GM12878 (cell line): Measurements from ENCODE around the gene NAT8L. TPM values are rescaled to one million over a fixed set of nuclear protein-coding genes. Genes with fewer than 3 reads are reported as not detected.

Experiments used
- ATAC-seq: fragments of 200-7000 bp; cut with Tn5 transposase; 3 replicates; pipeline ENCODE4 v1.9.1; 2020; ENCODE audit warnings: mild to moderate bottlenecking, moderate library complexity
- BruUV-seq: library from RNA; stranded (reverse); fragments of 400-500 nt; replicated peaks from 2 replicates; lab custom pipeline; 2021; lab: Mats Ljungman, UMichigan
- CTCF ChIA-PET: fragments of 300-600 bp; sonication (Branson Sonifier 250); formaldehyde crosslinking; extraction: SDS; loops from one replicate; lab custom pipeline; 2021; ENCODE audit warnings: inconsistent platforms; lab: Yijun Ruan, JAX
- POLR2A ChIA-PET: fragments of 350-600 bp; formaldehyde crosslinking; extraction: SDS; loops from one replicate; lab custom pipeline; 2021; ENCODE audit warnings: inconsistent platforms; lab: Charles Lee
- RAD21 ChIA-PET: fragments of 300-600 bp; sonication (Branson Sonifier 250); formaldehyde crosslinking; loops from one replicate; lab custom pipeline; 2023; ENCODE audit warnings: antibody characterized with exemption; ENCODE audit not compliant: unreplicated experiment; lab: Charles Lee
- SMC1A ChIA-PET: fragments of 300-600 bp; sonication (Branson Sonifier 250); formaldehyde crosslinking; loops from one replicate; lab custom pipeline; 2023; ENCODE audit not compliant: unreplicated experiment, uncharacterized antibody; lab: Charles Lee
- DNase-seq: peaks from one replicate; pipeline ENCODE4 v3.0.0-alpha.2; 2011; ENCODE audit warnings: low read depth, low spot score
- FAIRE-seq: peaks from 3 replicates; lab custom pipeline; 2011; peaks lifted over from hg19 to GRCh38; lab: Jason Lieb, UNC
- H2AFZ ChIP-seq: 2 replicates; pipeline ENCODE4 v1.6.0; 2011; ENCODE audit warnings: low read depth, low read length, control low read depth; ENCODE audit not compliant: control insufficient read depth
- H3K27ac ChIP-seq: 2 replicates; pipeline ENCODE4 v1.5.1; 2011; ENCODE audit warnings: control low read depth; ENCODE audit not compliant: control insufficient read depth, insufficient read depth
- H3K27me3 ChIP-seq, 2 experiments: replicated peaks in 1 of 2; 2 replicates each; pipeline versions ENCODE4 v1.6.0 to v1.6.1; 2011; ENCODE audit warnings: low read length in 1 of 2; ENCODE audit not compliant: control insufficient read depth in 2 of 2, insufficient read depth in 2 of 2
- H3K36me3 ChIP-seq, 2 experiments: 2 replicates each; pipeline ENCODE4 v1.5.1; 2011; ENCODE audit warnings: low read length in 1 of 2; ENCODE audit not compliant: control insufficient read depth in 2 of 2, insufficient read depth in 2 of 2
- H3K4me1 ChIP-seq: 2 replicates; pipeline ENCODE4 v1.6.1; 2011; ENCODE audit warnings: mild to moderate bottlenecking, low read length, moderate library complexity, mixed read lengths; ENCODE audit not compliant: control insufficient read depth, insufficient read depth
- H3K4me2 ChIP-seq: 2 replicates; pipeline ENCODE4 v1.6.0; 2011; ENCODE audit warnings: control low read depth; ENCODE audit not compliant: control insufficient read depth, insufficient read depth
- H3K4me3 ChIP-seq: fragments of 200-600 bp; sonication (generic); 2 replicates; pipeline ENCODE4 v1.5.1; 2016
- H3K79me2 ChIP-seq: 2 replicates; pipeline ENCODE4 v1.6.0; 2011; ENCODE audit warnings: low read length; ENCODE audit not compliant: control insufficient read depth, insufficient read depth
- H3K9ac ChIP-seq: 2 replicates; pipeline ENCODE4 v1.8.0; 2011; ENCODE audit warnings: low read length, control low read depth, mixed read lengths; ENCODE audit not compliant: control insufficient read depth, insufficient read depth
- H3K9me3 ChIP-seq: replicated peaks from 3 replicates; pipeline ENCODE4 v1.5.1; 2011; ENCODE audit warnings: mild to moderate bottlenecking, low read length; ENCODE audit not compliant: control insufficient read depth, insufficient read depth
- H4K20me1 ChIP-seq: 2 replicates; pipeline ENCODE4 v1.6.0; 2011; ENCODE audit not compliant: control insufficient read depth, insufficient read depth
- ASH2L ChIP-seq: fragments of 300-600, 200-600 bp; sonication (generic); IDR thresholded peaks from 2 replicates; pipeline ENCODE4 v1.6.1; 2017; ENCODE audit warnings: low read depth, mild to moderate bottlenecking, borderline replicate concordance
- BHLHE40 ChIP-seq, 2 experiments: fragments of 450-650 bp in 1 of 2; IDR thresholded peaks; 2 replicates each; pipeline ENCODE4 v1.6.1; 2011 to 2017; ENCODE audit warnings: low read depth in 2 of 2, borderline replicate concordance in 1 of 2, improper control_type of control experiment in 1 of 2, low read length in 1 of 2, mild to moderate bottlenecking in 1 of 2
- CBFB ChIP-seq: IDR thresholded peaks from 2 replicates; pipeline ENCODE4 v1.6.1; 2016; ENCODE audit warnings: antibody characterized with exemption, low read depth
- CBX5 ChIP-seq: sonication (generic); IDR thresholded peaks from 2 replicates; pipeline ENCODE4 v1.6.1; 2016; ENCODE audit warnings: low read depth, moderate library complexity, mild to moderate bottlenecking, inconsistent platforms
- ESRRA ChIP-seq: IDR thresholded peaks from 2 replicates; pipeline ENCODE4 v1.6.1; 2012; ENCODE audit warnings: mild to moderate bottlenecking, low read length, improper control_type of control experiment
- NR2C2 ChIP-seq: IDR thresholded peaks from 2 replicates; pipeline ENCODE4 v1.6.1; 2011; ENCODE audit warnings: borderline replicate concordance, low read depth; ENCODE audit not compliant: control insufficient read depth, insufficient read length
- NRF1 ChIP-seq: conservative IDR thresholded peaks from 2 replicates; pipeline ENCODE4 v1.6.1; 2011; ENCODE audit warnings: mild to moderate bottlenecking, low read depth, low read length, improper control_type of control experiment
- POLR2AphosphoS2 ChIP-seq: IDR thresholded peaks from 2 replicates; pipeline ENCODE4 v1.6.1; 2011; ENCODE audit warnings: low read depth, mild to moderate bottlenecking, low read length, improper control_type of control experiment, moderate library complexity
- RAD21 ChIP-seq: IDR thresholded peaks from 2 replicates; pipeline ENCODE4 v1.6.1; 2011; ENCODE audit warnings: mild to moderate bottlenecking, low read depth, low read length, moderate library complexity; ENCODE audit not compliant: insufficient read depth
- SMC3 ChIP-seq: IDR thresholded peaks from 2 replicates; pipeline ENCODE4 v1.6.1; 2011; ENCODE audit warnings: low read length, improper control_type of control experiment, borderline replicate concordance
- SUPT20H ChIP-seq: IDR thresholded peaks from 2 replicates; pipeline ENCODE4 v1.6.1; 2011; ENCODE audit warnings: low read depth, mild to moderate bottlenecking, low read length, moderate library complexity, borderline replicate concordance; ENCODE audit not compliant: control insufficient read depth
- TAF1 ChIP-seq: IDR thresholded peaks from 2 replicates; pipeline ENCODE4 v1.6.1; 2011; ENCODE audit warnings: mild to moderate bottlenecking, low read depth, low read length, borderline replicate concordance
- WRNIP1 ChIP-seq: IDR thresholded peaks from 2 replicates; pipeline ENCODE4 v1.6.1; 2011; ENCODE audit warnings: low read depth, low read length, improper control_type of control experiment, borderline replicate concordance
- ZNF274 ChIP-seq: IDR thresholded peaks from one replicate; pipeline ENCODE4 v1.8.0; 2011; ENCODE audit not compliant: insufficient read length, insufficient read depth
- WGBS: methylation state at CpG from one replicate; pipeline ENCODE4 v1.1.6; 2016; ENCODE audit warnings: low lambda C conversion rate; ENCODE audit not compliant: insufficient replicate concordance, insufficient coverage; ENCODE audit errors: missing lambda C conversion rate; 5-methylcytosine and 5-hydroxymethylcytosine counted together
- in situ Hi-C: fragments of 300-500 bp; cut with MboI; formaldehyde crosslinking; loops from 9 replicates; pipeline ENCODE4 v1.14.3; 2018; ENCODE audit warnings: mixed read lengths
- intact Hi-C: fragments of 100-400 bp; cut with micrococcal nuclease; formaldehyde crosslinking; loops from one replicate; pipeline ENCODE4 v1.14.2; 2022; ENCODE audit not compliant: unreplicated experiment
- polyA plus RNA-seq, 11 experiments: library from polyadenylated mRNA; depleted of rRNA in 4 of 11; unstranded in 6 of 11; stranded (reverse) in 5 of 11; fragments of >200 nt; fragmentation: Nextera tagmentation in 4 of 11; fragmentation: Illumina TruSeq in 1 of 11; extraction: Ambion mirVana in 4 of 11; extraction: Trizol in 1 of 11; gene quantifications; 1 replicate in 1 of 11; 2 replicates in 10 of 11; pipeline versions ENCODE4 v1.2.1 to v1.2.3, GENCODE V29; 2011 to 2016; ENCODE audit warnings: inconsistent platforms in 2 of 11, missing spikeins in 2 of 11, low read depth in 1 of 11
- total RNA-seq, 4 experiments: library from RNA; depleted of rRNA in 3 of 4; stranded (reverse); fragments of >200 nt in 3 of 4; fragmentation: Illumina TruSeq in 1 of 4; extraction: Trizol in 1 of 4; gene quantifications; 2 replicates each; pipeline versions ENCODE4 v1.2.1 to v1.2.3, GENCODE V29; 2013 to 2021
- TF ChIP-seq, protein P1 (sequence below): fragments of 450-650 bp; IDR thresholded peaks from 2 replicates; pipeline ENCODE4 v1.6.1; 2014; ENCODE audit warnings: mild to moderate bottlenecking
- TF ChIP-seq, protein P2 (sequence below): IDR thresholded peaks from 2 replicates; pipeline ENCODE4 v1.6.1; 2012; ENCODE audit warnings: improper control_type of control experiment, low read depth, low read length; ENCODE audit not compliant: insufficient replicate concordance

Gene NAT8L
- total and polyA plus RNA-seq, 10 of the 15 experiments (the other 5 are each of a cell fraction or from before 2014, with no cell fraction given): 0.01 to 0.31 (median 0.11) TPM; not detected in 5

DNA sequence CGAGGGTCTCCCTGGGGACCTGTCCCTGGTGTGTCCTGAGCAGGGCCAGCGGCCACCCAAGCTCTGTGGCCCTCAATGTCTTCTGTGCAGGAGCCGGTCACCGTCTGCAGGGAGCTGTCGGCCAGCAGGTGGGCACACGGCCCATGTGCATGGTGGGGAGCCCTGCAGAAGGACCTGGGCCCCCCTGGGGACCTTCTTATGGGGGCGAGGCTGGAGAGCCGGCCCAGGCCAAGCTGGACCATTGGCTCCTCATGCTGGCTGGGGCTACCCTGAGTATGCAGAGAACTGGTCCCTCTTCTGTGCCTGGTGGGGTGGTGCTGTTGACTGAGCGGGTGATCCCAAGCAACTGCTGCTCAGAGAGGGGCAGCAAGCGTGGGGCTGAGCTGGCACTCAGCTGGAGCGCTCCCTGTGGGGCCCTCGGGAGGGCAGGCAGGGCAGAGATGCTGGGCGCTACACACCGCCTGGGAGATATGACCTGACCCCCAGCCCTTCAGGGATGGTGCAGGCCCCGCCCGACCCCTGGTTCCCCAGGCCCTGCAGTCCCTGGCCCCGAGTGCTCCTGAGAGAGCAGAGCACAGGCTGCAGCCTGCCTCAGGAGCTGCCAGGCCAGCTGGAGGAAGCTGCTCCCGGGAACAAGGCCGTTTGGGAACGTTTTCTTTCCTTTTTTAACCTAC is 14.8 kb downstream of the NAT8L start:
- BruUV-seq: no TSS peak
- Histone ChIP-seq H3K9ac (no peak overlapping the region), H3K9me3 (no peaks in the 10 kb centered on the region), H4K20me1 (no peaks in the 10 kb centered on the region), H3K36me3 (no peaks in the 10 kb centered on the region), H3K4me1 (peaks cover 3% of the 10 kb centered on the region), H3K79me2 (no peaks in the 10 kb centered on the region), H3K4me3 (no peak overlapping the region), H3K27me3 (no peaks in the 10 kb centered on the region), H3K4me2 (no peak overlapping the region), H3K27ac (no peak overlapping the region), H2AFZ (no peak overlapping the region)
- no peak for ATAC-seq
- ChIA-PET SMC1A (no interaction called here), POLR2A (no interaction called here), CTCF (interaction anchor here (0.6 kb wide), 1 partner anchor 19 kb away, joined by 5 read pairs; no protein-coding TSS in a partner anchor), RAD21 (no interaction called here)
- intact Hi-C loops: no loop called here
- FAIRE-seq: no peak
- no peak for DNase-seq
- in situ Hi-C loops: no loop called here
- WGBS: 36% methylated on average over 20 of the region's 20 CpGs
- TF ChIP-seq NR2C2 (no peak), ASH2L (no peak), ESRRA (no peak), WRNIP1 (no peak), SUPT20H (no peak), RAD21 (no peak), SMC3 (no peak), TAF1 (no peak), NRF1 (no peak), CBFB (no peak), POLR2AphosphoS2 (no peak), BHLHE40 (IDR thresholded peaks at IDR 0.05; ENCODE audit: borderline replicate concordance in 1 of 2, low read depth in 2 of 2, low read length in 1 of 2) (no peak), ZNF274 (no peak), CBX5 (no peak)
- TF ChIP-seq, protein P1, sequence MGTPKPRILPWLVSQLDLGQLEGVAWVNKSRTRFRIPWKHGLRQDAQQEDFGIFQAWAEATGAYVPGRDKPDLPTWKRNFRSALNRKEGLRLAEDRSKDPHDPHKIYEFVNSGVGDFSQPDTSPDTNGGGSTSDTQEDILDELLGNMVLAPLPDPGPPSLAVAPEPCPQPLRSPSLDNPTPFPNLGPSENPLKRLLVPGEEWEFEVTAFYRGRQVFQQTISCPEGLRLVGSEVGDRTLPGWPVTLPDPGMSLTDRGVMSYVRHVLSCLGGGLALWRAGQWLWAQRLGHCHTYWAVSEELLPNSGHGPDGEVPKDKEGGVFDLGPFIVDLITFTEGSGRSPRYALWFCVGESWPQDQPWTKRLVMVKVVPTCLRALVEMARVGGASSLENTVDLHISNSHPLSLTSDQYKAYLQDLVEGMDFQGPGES: no peak
- TF ChIP-seq, protein P2, sequence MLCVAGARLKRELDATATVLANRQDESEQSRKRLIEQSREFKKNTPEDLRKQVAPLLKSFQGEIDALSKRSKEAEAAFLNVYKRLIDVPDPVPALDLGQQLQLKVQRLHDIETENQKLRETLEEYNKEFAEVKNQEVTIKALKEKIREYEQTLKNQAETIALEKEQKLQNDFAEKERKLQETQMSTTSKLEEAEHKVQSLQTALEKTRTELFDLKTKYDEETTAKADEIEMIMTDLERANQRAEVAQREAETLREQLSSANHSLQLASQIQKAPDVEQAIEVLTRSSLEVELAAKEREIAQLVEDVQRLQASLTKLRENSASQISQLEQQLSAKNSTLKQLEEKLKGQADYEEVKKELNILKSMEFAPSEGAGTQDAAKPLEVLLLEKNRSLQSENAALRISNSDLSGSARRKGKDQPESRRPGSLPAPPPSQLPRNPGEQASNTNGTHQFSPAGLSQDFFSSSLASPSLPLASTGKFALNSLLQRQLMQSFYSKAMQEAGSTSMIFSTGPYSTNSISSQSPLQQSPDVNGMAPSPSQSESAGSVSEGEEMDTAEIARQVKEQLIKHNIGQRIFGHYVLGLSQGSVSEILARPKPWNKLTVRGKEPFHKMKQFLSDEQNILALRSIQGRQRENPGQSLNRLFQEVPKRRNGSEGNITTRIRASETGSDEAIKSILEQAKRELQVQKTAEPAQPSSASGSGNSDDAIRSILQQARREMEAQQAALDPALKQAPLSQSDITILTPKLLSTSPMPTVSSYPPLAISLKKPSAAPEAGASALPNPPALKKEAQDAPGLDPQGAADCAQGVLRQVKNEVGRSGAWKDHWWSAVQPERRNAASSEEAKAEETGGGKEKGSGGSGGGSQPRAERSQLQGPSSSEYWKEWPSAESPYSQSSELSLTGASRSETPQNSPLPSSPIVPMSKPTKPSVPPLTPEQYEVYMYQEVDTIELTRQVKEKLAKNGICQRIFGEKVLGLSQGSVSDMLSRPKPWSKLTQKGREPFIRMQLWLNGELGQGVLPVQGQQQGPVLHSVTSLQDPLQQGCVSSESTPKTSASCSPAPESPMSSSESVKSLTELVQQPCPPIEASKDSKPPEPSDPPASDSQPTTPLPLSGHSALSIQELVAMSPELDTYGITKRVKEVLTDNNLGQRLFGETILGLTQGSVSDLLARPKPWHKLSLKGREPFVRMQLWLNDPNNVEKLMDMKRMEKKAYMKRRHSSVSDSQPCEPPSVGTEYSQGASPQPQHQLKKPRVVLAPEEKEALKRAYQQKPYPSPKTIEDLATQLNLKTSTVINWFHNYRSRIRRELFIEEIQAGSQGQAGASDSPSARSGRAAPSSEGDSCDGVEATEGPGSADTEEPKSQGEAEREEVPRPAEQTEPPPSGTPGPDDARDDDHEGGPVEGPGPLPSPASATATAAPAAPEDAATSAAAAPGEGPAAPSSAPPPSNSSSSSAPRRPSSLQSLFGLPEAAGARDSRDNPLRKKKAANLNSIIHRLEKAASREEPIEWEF: no peak
